ENCODE measurements around the gene CNP.

CNP gene

DNA sequence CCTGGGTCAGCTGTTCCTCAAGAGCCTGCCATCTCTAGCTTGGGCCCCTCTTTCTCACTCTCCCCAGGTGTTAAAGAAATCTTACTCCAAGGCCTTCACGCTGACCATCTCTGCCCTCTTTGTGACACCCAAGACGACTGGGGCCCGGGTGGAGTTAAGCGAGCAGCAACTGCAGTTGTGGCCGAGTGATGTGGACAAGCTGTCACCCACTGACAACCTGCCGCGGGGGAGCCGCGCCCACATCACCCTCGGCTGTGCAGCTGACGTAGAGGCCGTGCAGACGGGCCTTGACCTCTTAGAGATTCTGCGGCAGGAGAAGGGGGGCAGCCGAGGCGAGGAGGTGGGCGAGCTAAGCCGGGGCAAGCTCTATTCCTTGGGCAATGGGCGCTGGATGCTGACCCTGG lies 6.8 kb downstream of the CNP start:
- DNase-seq, result no peak

GRCh38 chr17:41974031-41974430 lies 7.4 kb downstream of the CNP start:
- no peak for DNase-seq

GRCh38 chr17:41974658-41975057 lies 8.1 kb downstream of the CNP start:
- no peak for DNase-seq

- no peak for DNase-seq
These were observed 8.8 kb downstream of the CNP start for GRCh38 chr17:41975099-41976083.

- no peak for DNase-seq
These were observed 9.7 kb downstream of the CNP start for GRCh38 chr17:41976142-41976768.

DNA sequence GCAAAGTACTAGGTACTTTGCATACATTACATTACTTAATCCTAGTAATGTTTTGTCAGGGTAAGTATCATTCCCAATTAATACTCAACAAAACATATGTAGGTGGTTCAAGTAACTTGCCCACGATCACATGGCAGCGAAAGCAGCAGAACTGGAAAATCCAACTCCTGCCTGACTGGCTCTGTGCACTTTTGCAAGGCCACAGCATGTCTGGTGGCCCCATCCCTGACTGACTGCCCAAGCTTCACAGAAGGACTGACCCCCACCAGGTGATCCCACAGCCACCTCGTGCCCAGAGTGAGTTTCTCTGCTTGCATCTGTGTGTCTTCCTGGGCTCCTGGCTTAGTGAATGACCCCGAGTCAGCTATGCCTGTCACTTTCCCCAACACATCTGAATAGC lies 11.4 kb downstream of the CNP start:
- DNase-seq, result no peak

GRCh38 chr17:41982026-41982760 lies 15.6 kb downstream of the CNP start:
- no peak for DNase-seq

- DNase-seq, result no peak
These were observed 17.9 kb downstream of the CNP start for GRCh38 chr17:41984454-41984853.

DNA sequence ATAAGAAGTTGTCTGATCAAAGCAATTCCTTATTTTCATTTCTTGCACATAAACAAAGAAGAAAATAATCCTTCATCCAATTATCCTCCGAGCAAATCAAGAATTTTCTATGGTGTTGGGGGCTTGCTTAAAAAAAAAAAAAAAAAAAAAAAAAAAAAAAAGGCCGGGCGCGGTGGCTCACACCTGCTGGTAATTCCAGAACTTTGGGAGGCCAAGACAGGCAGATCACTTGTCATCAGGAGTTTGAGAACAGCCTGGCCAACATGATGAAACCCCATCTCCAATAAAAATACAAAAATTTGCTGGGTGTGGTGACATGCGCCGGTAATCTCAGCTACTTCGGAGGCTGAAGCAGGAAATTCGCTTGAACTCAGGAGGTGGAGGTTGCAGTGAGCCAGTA lies 19.3 kb downstream of the CNP start:
- no peak for DNase-seq

- no peak for DNase-seq
These were observed 20.0 kb downstream of the CNP start for GRCh38 chr17:41986634-41987033.

DNA sequence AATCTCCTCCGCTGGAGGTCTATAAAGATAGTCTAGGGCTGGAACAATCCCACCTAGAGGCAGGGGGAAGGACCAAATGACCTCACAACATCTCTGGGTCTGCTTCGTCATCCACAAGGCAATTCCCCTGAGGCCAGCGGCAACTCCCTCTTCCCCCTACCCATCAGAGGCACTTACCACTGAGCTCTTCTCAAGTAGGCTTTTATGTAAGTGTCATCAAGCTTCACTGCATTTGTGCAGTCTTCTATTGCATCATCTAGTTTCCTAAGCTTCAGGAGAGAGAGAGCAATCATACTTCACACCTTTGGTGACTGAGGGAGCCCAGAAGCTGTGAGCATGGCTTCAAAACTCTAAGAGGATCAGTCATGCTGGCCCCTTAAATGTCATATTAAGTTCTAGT lies 21.0 kb downstream of the CNP start:
- no peak for DNase-seq

DNA sequence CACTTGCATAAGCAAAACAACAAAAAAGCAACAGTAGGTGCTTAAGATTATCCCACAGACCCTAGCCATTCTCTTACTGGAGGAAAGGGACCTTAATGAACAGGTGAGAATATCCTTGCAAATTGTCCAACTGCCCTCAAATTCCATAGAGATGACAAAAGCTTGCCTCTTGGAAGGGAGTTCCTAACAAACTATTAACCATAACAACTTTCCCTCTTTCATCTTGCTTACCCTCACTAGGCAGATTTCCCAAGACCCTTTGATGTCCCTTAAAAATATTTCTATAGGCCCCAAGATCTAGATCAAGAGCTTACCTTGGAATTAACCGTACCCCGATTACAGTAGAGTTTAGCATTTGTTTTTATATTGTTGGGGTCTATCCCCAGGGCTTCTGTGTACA lies 21.8 kb downstream of the CNP start:
- no peak for DNase-seq

DNA sequence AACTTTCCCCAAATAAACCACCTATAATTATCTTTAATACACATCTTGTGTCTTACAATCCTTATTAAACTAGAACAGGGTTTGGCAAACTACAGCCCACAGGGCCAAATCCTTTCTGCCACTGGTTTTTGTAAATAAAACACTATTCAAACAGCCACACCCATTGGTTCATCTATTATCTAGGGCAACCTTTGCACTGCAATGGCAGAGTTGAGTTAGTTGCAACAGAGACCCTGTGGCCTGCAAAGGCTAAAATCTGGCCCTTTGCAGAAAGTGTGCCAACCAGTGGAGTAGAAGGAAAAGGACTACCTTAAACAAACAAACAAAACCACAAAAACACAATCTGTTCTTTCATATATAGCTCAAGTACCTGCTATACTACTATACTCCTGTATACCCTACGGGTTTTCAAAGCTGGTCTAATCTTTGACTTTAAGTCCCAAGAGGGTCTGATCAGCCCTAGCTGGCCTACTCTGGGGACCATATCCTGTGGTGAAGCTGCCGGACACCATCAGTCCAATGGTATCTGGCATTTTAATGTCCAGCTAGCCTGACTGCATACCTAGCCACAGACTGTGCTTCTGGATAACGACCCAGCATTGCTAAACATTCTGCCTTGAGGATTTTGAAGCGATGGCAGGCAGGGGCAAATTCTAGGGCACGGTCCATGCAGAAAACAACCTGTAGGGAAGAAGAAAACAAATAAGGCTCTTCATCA lies 23.3 kb downstream of the CNP start:
- no peak for DNase-seq

GRCh38 chr17:41992576-41992975 lies 26.0 kb downstream of the CNP start:
- no peak for DNase-seq

DNA sequence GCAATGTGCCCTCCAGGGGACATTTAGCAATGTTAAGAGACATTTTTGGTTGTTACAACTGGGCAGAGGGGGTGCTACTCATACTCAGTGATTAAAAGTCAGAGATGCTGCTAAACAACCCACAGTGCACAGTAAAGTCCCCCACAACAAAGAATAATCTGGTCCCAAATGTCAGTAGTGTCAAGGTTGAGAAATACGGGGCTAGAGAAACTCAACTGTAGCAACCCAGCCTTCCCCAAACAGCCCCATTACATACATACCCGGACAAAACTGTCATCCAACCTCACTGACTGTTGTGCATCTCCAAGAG lies 30.2 kb downstream of the CNP start:
- no peak for DNase-seq

DNA sequence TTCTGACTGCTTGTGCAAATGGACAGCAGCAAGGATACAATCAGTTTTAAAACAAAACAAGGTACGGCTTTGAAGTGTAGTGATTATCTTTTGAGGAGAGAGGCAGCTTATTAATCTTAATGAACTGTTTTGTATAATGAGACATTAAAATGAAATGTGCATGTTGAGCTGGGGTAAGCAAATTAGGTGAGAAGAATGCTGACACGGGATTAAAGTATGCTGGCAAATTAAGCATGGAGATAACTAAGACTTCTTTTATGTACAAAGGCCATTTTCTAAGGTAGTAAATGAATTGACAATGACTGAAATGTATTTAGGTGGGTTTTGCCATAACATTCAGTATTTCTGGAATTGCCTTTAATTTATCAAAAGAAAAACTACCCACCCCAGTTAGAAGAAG lies 31.9 kb downstream of the CNP start:
- no peak for DNase-seq

DNA sequence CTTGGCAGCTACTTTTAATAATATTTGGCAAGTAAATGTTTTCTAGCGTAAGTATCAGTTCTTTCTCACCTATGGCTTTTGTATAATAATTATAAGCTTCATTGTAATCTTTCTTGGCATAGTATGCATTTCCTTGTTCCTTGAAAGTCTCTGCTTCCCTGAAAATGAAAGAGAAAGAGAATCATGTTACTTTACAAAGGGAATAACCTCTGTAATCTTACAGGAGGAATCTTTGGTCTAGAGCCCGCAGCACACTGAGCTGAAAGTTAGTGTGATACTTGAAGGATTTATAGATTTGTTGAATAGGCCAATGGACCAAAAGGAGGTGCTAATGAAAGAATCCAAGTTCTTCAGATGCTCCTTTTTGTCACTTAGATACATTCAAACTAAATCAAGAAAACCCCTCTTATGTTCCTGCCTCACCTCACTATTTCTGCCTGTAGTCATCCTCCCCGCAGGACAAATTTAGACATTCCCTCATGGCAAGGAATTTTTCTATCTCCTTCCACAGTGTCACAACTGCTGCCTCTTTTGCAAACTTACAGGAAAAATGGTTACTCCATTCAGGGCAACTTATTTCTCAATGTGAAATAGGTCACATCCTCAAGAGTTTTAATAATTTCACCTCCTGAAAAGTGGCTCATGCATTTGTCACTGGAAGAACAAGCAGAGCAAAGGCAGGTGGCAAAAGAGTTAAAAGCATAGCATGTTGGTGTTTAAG lies 34.0 kb downstream of the CNP start:
- no peak for DNase-seq

GRCh38 chr17:42001729-42002128 lies 35.1 kb downstream of the CNP start:
- no peak for DNase-seq

- DNase-seq, result no peak
These were observed 35.7 kb downstream of the CNP start for GRCh38 chr17:42002175-42002791.

- DNase-seq, result no peak
These were observed 36.3 kb downstream of the CNP start for GRCh38 chr17:42002792-42003301.

DNA sequence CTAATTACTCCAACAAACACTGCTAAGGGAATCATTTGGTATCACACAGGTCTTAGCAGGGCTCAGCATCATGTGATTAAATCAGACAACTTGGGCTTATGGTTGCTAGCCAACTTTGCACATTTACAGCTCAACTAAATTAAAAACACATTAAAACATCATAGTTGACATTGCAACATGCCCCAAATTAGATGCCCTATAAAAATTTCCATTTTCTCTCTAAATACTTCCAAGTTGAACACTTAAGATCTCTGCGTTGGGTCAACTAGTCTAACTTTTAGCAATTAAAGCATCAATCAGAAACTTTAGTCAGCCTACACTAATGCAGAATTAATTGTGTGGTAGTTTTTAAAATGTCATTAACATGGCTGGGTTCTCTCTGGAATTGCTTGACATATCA lies 38.6 kb downstream of the CNP start:
- DNase-seq, result no peak

- DNase-seq, result no peak
These were observed 42.6 kb downstream of the CNP start for GRCh38 chr17:42009170-42009569.
